GM21423 (cell line): Measurements from ENCODE around the gene ORAI2.
"Not testable (repeated sequence)": the region's sequence is repeated elsewhere in the genome, so short reads cannot be mapped to it uniquely, and the experiment has no call there.

ENCODE experiments used
- ATAC-seq: cut with Tn5 transposase; IDR thresholded peaks from one replicate; pipeline ENCODE4 v1.9.1; 2021; ENCODE audit warnings: mild to moderate bottlenecking, moderate library complexity; ENCODE audit not compliant: unreplicated experiment

Gene ORAI2

DNA sequence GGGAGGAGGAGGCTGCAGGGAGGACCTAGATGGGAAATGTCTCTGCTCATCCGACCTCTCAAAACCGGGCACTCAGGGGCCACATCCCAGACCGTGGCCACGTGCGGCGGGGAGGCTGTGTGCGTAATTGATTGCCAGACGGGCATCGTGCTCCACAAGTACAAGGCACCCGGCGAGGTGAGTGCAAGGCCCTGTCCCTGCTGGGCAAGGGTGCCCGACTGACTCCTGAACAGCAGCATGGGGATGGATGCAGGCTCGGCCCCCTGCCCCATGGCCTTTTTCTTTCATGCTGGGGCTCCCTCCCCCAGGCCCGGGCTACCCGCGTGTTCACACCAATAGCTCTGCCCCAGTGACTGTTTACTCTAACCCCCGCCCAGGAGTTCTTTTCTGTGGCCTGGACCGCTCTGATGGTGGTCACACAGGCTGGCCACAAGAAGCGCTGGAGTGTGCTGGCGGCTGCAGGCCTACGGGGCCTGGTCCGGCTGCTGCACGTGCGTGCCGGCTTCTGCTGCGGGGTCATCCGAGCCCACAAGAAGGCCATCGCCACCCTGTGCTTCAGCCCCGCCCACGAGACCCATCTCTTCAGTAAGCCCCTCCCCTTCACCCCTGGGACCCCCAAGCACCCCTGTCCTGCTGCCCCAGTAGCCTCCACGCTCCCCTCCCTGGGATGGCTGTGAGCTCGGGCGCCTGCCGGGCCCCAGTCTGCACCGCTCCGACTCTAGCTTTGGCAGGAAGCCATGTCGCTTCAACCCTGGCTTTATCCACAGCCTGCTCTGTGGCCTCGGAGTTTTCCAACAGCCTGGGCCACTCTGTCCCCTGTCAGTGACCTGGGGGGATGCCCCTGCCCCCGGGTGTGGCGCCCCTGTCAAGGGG, 35.3 kb downstream of the ORAI2 start:
- no peak for ATAC-seq

DNA sequence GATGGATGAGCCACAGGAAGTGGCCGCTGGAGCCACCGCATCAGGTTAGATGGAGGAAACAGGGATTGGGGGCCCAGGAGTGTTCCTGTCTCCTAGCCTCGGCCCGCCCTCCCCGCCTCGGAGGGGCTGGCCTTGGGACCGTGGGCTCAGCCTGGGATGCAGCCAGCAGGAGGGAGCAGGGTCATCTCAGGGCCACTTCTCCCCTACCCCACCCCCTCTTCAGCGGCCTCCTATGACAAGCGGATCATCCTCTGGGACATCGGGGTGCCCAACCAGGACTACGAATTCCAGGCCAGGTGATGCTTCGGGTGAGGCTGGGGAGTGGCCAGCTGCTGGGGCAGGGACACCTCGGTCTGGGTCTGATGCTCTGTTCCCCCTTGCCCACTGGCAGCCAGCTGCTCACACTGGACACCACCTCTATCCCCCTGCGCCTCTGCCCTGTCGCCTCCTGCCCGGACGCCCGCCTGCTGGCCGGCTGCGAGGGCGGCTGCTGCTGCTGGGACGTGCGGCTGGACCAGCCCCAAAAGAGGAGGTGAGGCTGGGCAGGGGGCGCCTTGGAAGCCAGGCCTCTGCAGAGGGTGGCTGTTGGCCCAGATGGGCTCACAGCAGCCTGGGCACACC, 36.1 kb downstream of the ORAI2 start:
- ATAC-seq = no peak

DNA sequence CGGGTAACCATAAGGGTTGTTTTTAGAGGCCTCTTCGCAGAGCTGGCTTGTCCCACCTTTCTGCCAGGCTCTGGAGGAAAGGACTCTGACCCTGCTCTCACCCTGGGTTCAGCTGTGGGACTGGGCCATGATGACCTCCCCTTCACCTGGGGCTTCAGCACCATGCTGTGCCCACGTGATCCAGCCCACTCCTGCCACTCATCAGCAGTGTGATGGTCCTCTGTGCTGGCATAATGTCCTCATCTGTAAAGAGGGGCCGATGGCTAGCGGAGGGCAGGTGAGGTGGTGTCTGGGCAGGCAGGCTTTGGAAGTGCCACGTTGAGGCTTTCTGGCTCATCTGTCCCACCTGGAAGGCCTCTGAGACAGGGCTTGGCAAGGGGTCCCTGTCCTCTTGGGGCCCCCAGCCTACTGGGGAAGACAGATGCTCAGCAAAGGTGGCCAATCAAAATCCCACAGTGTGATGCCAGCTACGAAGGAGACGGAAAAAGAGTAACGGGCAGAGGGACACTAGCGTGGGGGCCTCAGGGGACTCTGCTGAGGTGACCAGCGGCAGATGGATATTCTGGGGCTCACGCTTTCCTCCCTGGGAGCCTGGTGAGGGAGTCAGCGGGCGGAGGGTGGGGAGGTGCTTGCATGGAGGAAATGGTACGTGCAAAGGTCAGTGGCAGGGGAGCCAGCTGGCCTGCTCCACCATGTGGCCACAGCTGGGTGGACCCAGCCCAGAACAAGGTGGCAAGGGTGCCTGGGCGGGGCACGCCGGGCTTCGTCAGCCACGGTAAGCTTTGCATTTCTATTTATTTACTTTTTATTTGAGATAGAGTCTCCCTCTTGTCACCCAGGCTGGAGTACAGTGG, 36.8 kb downstream of the ORAI2 start:
- no peak for ATAC-seq

DNA sequence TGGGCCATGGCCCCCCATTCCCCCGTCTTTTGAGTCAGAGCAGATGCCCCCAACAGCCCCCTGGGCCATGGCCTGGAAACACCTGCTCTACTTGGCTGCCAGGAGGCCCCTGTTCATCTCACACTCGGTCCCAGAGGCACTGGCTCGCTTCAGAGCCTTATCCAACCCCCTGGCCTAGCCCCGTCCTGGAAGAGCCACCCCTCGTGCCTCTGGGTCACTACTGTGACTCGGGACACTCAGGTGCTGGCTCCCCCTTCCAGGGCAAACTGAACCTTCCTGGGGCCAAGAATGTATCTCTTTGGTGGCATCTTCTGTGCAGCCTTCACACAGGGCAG, 38.4 kb downstream of the ORAI2 start:
- no peak for ATAC-seq

DNA sequence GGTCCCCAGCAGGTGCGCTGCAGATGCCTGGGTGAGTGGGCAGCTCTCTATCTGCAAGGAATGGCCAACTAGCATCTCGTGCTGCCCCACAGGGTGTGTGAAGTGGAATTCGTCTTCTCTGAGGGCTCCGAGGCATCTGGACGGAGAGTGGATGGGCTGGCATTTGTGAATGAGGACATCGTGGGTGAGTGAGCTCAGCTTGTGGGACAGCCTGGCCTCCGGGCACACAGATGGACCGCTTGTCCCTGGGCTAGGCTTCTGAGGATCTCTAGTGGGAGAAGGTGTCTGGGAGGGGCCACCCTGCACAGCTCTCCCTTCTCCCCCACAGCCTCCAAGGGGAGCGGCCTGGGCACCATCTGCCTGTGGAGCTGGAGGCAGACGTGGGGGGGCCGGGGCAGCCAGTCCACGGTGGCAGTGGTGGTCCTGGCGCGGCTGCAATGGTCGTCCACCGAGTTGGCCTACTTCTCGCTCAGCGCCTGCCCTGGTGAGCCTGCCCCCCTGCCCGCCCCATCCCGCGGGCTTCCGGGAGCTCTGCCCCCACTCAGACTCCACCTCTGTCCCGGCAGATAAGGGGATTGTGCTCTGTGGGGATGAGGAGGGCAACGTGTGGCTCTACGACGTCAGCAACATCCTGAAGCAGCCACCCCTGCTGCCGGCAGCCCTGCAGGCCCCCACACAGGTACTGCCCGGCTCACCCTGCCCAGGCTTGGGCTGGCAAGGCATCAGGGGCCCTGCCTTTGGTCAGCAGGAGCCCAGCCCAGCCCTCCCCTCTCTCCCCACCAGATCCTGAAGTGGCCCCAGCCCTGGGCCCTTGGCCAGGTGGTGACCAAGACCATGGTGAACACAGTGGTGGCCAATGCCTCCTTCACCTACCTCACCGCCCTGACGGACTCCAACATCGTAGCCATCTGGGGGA, 39.0 kb downstream of the ORAI2 start:
- ATAC-seq = no peak

DNA sequence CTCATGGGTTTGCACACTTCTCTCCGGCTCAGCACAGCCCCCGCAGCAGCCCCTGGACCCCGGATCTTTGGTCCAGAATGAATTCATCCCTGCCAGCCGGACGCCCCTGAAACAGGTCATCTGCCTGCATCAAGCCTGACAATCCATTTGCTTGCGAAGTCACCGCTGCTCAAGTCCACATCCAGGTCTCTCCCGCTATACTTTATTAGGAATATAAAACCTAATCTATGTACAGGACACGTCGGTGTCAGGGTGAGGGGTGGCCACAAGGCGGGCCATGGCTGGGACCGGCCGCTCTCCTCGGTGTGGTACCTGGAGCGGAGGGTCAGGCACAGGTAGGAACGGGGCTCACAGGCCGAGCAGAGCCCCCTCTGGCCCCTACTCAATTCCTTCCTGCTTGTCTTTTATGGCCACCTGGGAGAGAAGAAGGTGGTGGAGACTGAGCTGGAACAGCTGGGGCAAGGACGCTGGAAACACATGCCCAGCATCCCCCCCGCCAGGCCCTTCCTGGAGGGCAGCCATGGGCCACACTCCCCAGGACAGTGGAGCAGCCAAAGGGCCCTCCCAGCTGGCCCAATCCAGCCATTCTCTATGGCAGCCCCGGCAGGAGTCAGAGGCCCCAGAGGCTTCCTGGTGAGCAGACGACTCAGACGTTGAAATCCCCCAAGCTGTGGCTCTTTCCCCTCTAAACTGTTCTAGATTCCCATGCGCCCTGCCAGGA, 40.1 kb downstream of the ORAI2 start:
- no peak for ATAC-seq

DNA sequence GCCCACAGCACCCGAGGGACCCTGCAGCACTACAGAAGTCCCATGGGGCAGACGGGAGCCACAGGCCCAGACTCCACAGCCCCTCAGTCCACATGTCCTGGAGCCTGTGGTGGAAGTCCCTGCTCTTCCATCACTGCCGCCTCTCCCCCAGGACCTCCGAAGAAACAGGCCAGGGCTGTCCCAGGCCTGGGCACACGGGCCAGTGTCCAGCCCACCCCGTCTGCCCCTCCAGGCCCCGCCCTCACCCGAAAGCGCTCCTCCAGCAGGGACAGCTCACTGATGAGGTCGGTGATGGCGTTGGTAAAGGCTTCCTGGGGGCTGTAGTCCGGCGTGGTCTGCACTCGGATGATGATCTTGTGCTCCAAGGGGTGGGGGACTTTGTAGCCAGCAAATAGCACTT, 40.7 kb downstream of the ORAI2 start:
- not testable (repeated sequence) for ATAC-seq

DNA sequence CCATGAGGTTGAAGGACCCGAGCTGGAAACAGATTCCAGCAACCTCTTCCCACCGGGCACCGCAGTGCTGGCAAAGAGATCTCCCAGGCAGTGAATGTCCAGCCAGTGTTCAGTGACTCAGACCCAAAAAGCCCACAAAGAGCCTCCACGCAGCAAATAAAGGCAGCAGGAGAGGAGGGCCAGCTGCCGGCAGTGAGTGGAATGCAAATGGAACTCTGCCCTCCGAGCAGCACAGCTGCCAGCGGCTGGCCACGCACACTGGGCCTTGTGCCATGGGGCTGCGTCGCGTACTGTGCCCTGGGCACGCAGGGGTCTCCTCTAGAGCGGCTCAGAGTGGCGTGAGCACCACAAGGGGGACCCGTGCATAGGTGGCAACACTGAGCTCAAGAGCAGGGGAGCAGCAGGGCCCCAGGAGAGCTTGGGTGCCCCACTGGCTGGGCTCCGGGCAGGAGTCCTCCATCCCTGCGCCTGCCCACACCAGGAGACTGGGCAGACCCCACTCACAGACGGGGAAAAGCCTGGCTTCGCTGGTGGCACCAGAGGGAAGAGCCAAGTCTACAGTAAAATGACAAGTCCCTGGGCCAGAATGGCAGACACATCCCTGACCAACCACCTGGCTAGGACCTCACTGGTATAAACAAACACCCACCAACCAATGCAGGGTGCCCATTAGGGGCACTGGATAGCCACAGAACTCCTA, 41.5 kb downstream of the ORAI2 start:
- not testable (repeated sequence) for ATAC-seq

DNA sequence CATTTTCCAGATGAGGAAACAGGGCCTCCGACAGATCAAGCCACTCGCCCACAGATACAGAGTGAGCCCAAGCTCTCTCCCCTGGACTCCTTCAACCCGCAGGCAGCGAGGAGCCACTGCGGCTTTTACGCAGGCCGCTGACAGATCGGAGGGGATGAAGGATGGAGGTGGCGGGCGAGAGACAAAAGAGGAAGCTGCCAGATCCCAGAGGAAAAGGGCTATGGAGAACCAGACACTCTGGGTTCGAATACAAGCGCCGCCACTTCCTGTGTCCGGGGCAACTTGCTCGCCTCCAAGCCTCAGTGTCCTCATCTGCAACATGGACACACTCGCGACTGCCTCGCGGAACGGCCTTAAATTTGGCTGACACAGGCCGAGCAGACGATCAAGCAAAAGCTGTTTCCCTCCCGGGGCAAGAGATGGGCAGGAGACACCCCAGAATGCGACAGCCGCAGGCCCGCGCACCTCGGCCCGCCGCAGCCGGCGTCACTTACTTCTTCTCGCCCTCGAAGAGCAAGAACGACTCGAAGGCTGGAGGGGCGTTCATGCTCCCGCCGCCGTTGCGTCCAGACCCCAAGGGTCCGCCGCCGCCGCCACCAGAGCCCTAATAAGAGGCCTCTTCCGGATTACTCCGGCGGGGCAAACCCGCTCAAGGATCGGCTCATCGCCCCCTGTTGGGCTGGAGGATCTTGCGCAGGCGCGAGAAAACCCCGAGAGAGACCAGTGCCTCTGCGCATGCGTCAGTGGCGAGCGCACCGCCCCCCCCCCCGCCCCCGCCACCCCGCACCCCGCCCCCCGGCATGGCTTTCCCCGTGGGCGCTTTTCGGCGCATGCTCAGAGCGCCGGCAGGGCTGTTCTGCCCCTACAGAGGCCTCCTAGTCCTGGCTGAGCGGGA, 45.2 kb downstream of the ORAI2 start, which contains the start of gene POLR2J:
Gene POLR2J, minus strand, starts transcription at position 609 of the 895 bp plus-strand sequence. Its CDS starts 62 bp downstream, at position 547.
- peak; percentile 94 for ATAC-seq

DNA sequence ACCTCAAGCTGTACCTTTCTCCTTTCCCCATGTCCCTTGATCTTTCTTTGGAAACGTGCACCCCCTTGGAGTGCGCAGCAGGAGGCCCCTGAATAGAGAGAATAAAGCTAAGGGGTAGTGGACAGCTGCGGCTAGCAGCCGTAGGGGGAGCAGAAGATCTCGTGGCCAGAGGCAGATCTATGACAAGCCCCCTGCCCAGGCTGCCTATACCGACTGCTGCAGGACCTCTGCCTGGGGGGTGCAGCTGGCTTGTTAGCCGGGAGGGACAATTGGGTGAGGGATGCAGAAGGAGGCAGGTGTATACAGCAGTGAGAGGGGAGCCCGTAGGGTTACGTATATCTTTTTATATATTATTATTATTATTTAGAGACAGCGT, 45.8 kb downstream of the ORAI2 start:
- ATAC-seq = peak; percentile 22

DNA sequence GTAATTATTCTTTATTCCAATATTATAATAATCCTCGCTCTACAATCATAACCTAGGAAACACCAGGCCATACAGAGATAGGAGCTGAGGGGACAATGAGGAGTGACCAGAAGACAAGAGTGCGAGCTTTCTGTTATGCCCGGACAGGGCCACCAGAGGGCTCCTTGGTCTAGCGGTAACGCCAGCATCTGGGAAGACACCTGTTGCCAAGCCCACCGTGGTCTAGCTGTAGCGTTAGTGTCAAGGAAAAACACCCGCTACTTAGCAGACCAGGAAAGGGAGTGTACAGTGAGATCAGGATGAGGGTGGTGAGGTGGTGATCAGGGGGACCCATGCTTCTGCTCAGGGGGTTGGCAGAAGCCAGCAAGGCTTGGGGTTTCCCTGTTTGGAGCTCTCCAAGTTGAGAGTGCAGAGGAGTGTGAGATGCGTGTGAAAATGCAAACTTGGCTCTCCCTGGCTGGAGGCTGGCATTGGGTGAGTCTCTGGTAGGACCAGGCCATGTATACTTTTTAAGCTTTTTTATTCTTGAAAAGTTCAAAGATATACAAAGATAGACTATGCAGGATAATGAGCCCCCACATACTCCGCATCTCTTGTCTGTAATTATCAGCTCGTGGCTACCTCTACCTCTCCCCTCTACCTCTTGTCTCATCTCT, 46.7 kb downstream of the ORAI2 start:
- not testable (repeated sequence) for ATAC-seq

DNA sequence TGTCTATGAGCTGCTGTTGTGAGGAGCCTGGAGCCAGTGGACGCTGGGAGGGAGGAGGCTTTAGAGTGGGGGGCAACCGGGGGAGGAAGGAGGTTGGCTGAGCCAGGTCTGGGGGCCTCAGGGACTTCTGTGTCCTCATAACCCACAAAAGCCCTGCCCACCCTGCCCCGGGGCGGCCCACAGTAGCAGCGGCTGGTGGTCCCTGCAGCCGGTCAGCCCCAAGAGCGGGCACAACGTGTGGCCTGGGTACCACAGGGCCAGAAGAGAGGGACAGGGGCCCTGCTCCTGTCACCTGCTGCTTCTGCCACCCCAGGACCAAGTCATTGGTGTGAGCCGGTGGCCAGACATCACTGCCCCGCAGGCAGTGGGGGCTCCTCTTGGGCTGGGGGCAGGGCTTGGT, 48.6 kb downstream of the ORAI2 start:
- ATAC-seq = not testable (repeated sequence)

DNA sequence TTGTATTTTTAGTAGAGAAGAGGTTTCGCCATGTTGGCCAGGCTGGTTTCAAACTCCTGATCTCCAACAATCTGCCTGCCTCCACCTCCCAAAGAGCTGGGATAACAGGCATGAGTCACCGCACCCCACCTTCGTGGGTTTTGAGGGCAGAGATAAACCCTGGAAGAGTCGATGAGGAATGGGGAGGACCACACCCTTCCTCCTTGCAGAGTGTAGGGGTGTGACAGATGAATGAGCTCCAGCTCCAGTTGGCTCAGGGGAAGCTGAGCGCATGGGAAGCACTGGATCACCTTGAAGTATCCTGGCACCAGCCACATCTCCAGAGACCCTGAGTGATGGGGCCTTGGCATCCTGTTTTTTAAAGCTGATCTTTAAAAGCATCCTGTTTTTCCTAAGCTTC, 50.9 kb downstream of the ORAI2 start:
- ATAC-seq = not testable (repeated sequence)

DNA sequence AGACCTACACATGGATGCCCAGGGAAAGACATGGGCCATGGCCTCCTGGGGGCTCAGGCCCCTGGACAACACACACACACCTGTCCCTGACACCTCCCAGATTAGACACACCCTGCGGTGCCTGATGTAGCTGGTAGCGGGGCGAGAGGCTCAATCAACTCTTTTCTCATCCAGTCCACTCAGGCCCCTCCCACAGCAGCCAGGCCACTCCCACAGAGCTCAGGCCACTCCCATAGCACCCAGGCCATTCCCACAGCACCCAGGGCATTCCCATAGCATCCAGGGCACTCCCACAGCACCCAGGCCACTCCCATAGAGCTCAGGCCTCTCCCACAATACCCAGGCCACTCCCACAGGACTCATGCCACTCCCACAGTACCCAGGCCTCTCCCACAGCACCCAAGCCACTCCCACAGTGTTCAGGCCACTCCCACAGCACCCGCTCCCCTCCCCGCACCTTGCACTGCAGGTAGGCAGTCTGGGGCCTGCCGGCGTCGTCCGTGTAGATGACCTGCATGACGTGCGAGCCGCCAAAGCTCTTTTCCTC, 57.2 kb downstream of the ORAI2 start:
- ATAC-seq = not testable (repeated sequence)

DNA sequence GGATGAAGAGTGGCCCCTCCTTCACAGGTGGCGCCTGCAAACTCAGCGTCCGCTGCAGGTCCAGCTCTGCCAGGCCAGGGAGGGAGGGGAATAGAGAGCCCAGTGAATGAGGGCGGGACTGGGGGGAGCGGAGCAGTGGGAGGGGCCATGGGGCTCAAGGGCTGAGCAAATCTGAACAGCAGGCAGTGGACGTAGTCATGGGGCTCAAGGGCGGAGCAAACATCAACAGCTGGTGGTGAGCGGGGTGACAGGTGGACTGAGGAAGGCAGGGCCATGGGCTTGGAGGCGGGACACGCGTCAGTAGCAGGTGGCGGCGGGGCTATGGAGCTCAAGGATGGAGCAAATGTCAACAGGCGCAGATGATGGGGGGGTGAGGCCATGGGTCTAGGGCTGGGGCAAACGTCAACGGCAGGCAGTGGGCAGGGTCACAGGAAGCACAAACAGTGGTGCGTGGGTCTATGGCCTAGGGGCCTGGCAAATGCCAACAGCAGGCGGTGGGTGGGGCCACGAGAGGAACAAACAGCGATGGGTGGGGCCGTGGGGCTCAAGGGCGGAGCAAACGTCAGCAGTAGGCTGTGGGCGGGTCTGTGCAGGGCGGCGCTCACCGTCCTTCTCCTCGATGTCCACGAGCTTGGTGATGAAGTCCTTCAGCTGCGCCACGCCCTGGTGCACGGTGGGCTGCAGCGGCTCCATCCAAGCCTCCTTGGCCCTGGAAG, 60.0 kb downstream of the ORAI2 start:
- peak; percentile 48 for ATAC-seq

DNA sequence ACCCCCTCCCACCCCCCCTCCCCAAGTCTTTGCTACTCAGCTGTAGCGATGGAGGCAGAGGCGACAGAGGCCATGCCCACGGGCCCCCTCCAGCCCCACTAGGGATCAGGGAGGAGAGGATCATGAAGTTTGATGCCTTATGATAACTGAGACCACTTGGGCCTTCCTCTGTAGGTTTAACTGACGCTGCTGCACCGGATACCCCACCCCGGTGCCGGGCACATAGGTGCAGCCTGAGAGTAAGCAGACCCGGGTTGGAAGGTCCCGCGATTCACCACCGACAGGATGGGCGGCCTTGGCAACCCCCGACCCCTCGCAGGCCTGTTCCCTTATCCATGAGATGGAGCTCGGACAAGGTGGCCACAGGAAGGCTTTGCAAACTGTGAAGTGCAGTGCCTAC, 60.7 kb downstream of the ORAI2 start:
- not testable (repeated sequence) for ATAC-seq
